ENCODE data around the gene PIK3CB. TPM values are rescaled to one million over a fixed set of nuclear protein-coding genes. Genes with fewer than 3 reads are reported as not detected.

PIK3CB gene
- polyA plus RNA-seq, 1 donor from 2014 or later, result 11.5 TPM

DNA sequence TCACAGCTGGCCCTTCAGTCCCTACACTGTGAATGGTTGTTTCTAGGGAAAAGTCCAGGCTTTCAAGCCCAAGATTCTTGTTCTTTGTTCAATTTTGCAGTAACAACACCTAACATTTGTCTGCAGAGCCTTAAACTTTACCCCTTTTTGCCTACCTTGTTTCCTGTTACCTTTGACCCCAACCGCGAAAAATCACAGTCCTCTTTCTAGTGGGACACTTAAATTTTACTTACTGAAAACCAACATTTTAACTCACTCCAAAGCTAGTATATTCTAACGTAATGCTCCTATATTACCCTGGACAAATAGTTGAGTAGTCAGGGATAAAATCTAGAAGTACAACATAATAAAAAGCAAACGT, 649 bp upstream of the PIK3CB start:
- no peaks in the 10 kb centered on the region for H3K27me3 ChIP-seq (ENCODE audit: insufficient read depth, low read depth, low read length)
- peak overlapping the region; percentile 100 for H2AFZ ChIP-seq (ENCODE audit: low read depth, low read length)
- H3K9me3 ChIP-seq (ENCODE audit: low read length), result no peaks in the 10 kb centered on the region
- H3F3A ChIP-seq (ENCODE audit: insufficient read depth, low read length, poor library complexity, severe bottlenecking), result peaks cover 4% of the 10 kb centered on the region
- H3K4me2 ChIP-seq (ENCODE audit: low read length), result peak overlapping the region; percentile 84
- peaks cover 6% of the 10 kb centered on the region for H3K79me2 ChIP-seq (replicated peaks; ENCODE audit: insufficient read depth, low read length)
- no peak for TF ChIP-seq EZH2 (IDR thresholded peaks at IDR 0.05; ENCODE audit: borderline replicate concordance, insufficient read depth, low read length, poor library complexity, severe bottlenecking)
- TF ChIP-seq, protein P1, sequence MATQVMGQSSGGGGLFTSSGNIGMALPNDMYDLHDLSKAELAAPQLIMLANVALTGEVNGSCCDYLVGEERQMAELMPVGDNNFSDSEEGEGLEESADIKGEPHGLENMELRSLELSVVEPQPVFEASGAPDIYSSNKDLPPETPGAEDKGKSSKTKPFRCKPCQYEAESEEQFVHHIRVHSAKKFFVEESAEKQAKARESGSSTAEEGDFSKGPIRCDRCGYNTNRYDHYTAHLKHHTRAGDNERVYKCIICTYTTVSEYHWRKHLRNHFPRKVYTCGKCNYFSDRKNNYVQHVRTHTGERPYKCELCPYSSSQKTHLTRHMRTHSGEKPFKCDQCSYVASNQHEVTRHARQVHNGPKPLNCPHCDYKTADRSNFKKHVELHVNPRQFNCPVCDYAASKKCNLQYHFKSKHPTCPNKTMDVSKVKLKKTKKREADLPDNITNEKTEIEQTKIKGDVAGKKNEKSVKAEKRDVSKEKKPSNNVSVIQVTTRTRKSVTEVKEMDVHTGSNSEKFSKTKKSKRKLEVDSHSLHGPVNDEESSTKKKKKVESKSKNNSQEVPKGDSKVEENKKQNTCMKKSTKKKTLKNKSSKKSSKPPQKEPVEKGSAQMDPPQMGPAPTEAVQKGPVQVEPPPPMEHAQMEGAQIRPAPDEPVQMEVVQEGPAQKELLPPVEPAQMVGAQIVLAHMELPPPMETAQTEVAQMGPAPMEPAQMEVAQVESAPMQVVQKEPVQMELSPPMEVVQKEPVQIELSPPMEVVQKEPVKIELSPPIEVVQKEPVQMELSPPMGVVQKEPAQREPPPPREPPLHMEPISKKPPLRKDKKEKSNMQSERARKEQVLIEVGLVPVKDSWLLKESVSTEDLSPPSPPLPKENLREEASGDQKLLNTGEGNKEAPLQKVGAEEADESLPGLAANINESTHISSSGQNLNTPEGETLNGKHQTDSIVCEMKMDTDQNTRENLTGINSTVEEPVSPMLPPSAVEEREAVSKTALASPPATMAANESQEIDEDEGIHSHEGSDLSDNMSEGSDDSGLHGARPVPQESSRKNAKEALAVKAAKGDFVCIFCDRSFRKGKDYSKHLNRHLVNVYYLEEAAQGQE (IDR thresholded peaks at IDR 0.05; ENCODE audit: borderline replicate concordance), result no peak
- no peak for TF ChIP-seq EP300 (conservative IDR thresholded peaks at IDR 0.05; ENCODE audit: poor library complexity, severe bottlenecking)
- no peak for TF ChIP-seq MXI1 (conservative IDR thresholded peaks at IDR 0.05; ENCODE audit: poor library complexity, severe bottlenecking)
- no peak for TF ChIP-seq RAD21 (conservative IDR thresholded peaks at IDR 0.05)
- no peak for TF ChIP-seq POLR2AphosphoS5 (IDR thresholded peaks at IDR 0.05)
- no peak for TF ChIP-seq TAF1 (IDR thresholded peaks at IDR 0.05; ENCODE audit: low read depth)
- TF ChIP-seq, protein P2, sequence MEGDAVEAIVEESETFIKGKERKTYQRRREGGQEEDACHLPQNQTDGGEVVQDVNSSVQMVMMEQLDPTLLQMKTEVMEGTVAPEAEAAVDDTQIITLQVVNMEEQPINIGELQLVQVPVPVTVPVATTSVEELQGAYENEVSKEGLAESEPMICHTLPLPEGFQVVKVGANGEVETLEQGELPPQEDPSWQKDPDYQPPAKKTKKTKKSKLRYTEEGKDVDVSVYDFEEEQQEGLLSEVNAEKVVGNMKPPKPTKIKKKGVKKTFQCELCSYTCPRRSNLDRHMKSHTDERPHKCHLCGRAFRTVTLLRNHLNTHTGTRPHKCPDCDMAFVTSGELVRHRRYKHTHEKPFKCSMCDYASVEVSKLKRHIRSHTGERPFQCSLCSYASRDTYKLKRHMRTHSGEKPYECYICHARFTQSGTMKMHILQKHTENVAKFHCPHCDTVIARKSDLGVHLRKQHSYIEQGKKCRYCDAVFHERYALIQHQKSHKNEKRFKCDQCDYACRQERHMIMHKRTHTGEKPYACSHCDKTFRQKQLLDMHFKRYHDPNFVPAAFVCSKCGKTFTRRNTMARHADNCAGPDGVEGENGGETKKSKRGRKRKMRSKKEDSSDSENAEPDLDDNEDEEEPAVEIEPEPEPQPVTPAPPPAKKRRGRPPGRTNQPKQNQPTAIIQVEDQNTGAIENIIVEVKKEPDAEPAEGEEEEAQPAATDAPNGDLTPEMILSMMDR (IDR thresholded peaks at IDR 0.05; ENCODE audit: poor library complexity, severe bottlenecking), result no peak
- no peak for TF ChIP-seq SMC3 (conservative IDR thresholded peaks at IDR 0.05; ENCODE audit: poor library complexity)
- H3K27ac ChIP-seq (ENCODE audit: low read length), result peak overlapping the region; percentile 96
- H3K4me3 ChIP-seq (ENCODE audit: low read length), result peak overlapping the region; percentile 99
- no peaks in the 10 kb centered on the region for H3K9me2 ChIP-seq (ENCODE audit: insufficient read depth, low read length)
- H3K36me3 ChIP-seq (ENCODE audit: insufficient read depth, low read length), result no peaks in the 10 kb centered on the region
- H3K9ac ChIP-seq (ENCODE audit: low read length), result peak overlapping the region; percentile 95
- no peaks in the 10 kb centered on the region for H4K20me1 ChIP-seq (ENCODE audit: insufficient read depth)

- peak overlapping the region; percentile 58 for H2AFZ ChIP-seq (ENCODE audit: low read depth, low read length)
Observed at GRCh38 chr3:138833899-138834595, 681 bp downstream of the PIK3CB start.

More at GRCh38 chr3:138833899-138834595, 681 bp downstream of the PIK3CB start:
- Histone ChIP-seq H3K9ac (ENCODE audit: low read length) (peak overlapping the region; percentile 95), H3K27me3 (ENCODE audit: insufficient read depth, low read depth, low read length) (no peaks in the 10 kb centered on the region), H3K27ac (ENCODE audit: low read length) (peak overlapping the region; percentile 74), H3K36me3 (ENCODE audit: insufficient read depth, low read length) (no peaks in the 10 kb centered on the region), H3K79me2 (replicated peaks; ENCODE audit: insufficient read depth, low read length) (peaks cover 6% of the 10 kb centered on the region), H3F3A (ENCODE audit: insufficient read depth, low read length, poor library complexity, severe bottlenecking) (peaks cover 4% of the 10 kb centered on the region), H4K20me1 (ENCODE audit: insufficient read depth) (no peaks in the 10 kb centered on the region), H3K4me2 (ENCODE audit: low read length) (peak overlapping the region; percentile 87), H3K9me2 (ENCODE audit: insufficient read depth, low read length) (no peaks in the 10 kb centered on the region), H3K4me3 (ENCODE audit: low read length) (peak overlapping the region; percentile 99), H3K9me3 (ENCODE audit: low read length) (no peaks in the 10 kb centered on the region)
- peak; percentile 44 for TF ChIP-seq RAD21 (conservative IDR thresholded peaks at IDR 0.05)
- TF ChIP-seq, protein P1 (IDR thresholded peaks at IDR 0.05; ENCODE audit: borderline replicate concordance), result no peak
- TF ChIP-seq, protein P2 (IDR thresholded peaks at IDR 0.05; ENCODE audit: poor library complexity, severe bottlenecking), result peak; percentile 72
